GF-D8 (cell line): Measurements from ENCODE around the gene MYL6B.
A peak's percentile ranks its signal among the peaks of the same experiment; 100 is the strongest.
"Not testable (repeated sequence)": the region's sequence is repeated elsewhere in the genome, so short reads cannot be mapped to it uniquely, and the experiment has no call there.

ENCODE experiments used
- DNase-seq: peaks from one replicate; lab custom pipeline; 2025; lab: John Stamatoyannopoulos, UW

MYL6B gene

DNA sequence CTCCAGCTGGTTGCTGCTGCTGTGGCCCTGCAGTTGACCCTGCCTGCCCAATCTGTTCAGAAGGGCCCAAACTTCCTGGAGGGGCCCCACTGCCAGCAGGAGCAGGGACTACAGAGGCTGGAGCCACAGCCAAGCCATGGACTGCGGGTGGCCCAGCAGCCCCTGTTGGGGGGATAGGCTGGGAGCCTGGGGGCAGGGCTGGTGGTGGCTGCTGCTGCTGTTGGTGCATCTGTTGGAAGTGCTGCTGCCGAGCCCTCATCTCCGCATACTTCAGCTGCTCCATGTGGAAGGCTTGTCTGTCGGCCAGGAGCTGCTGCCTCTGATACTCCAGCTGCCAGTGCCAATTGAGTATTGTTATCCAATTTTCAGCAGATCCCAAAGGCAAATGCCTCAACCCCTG lies 13.0 kb downstream of the MYL6B start:
- no peak for DNase-seq

DNA sequence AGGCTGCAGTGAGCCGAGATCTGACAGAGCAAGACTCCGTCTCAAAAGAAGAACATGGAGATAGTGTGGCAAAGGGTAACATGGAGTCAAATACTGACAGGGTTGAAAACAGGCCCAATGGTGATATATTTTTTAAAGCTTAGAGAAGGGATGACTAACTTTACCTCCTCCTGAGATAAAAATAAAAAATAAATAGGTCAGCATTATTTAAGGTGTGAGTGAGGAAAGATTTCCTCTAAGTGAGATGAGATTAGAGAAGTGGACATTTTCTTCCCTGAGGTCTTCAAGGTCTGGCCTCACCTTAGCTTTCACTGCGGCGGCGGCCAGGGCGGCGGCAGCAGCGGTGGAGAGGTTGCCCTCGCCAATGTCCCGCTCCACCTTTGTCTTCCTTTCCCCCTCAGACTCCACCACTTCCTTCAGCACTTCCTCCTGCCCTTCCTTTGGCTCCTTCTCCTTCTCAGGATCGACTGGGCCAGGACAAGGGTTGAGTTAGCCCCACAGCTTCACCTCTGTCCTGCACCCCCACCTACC lies 16.9 kb downstream of the MYL6B start:
- no peak for DNase-seq

DNA sequence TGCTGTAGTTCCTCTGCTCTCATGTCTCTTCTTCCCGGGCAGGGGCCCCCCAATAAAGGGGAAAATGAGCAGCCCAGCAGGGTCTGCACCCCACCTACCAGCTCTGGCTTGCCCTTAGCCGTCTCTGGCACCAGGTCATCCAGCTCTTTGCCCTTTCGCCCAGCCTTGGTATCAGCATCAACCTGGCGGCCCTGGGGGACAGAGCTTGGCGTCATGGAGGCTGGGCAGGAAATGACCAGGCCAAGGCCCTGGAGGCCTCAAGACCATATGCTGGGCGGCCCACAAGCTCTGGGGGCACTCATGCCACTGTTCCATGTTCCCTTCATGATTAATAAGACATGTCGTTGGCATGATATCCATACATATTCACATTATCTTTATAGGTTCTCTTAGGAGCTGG lies 20.5 kb downstream of the MYL6B start:
- no peak for DNase-seq

DNA sequence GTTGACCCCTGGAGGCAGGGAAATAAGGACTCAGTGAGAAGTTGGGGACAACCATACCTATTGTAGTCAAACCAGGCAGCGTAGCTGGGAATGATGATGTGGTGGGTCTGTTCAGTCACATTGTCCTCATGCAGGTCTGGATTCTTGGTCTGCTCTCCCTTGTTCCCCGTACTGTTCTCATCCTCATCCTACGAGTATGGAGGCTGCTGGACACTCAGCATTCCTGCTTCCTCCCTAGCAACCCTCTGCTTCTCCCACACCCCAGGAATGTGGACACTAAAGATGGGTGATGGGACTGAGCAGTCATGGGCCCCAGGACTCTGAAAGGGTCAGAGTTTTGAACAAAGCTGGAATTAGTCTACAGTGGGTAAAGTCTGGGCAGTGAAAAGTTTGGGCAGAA lies 26.0 kb downstream of the MYL6B start:
- DNase-seq, result no peak

DNA sequence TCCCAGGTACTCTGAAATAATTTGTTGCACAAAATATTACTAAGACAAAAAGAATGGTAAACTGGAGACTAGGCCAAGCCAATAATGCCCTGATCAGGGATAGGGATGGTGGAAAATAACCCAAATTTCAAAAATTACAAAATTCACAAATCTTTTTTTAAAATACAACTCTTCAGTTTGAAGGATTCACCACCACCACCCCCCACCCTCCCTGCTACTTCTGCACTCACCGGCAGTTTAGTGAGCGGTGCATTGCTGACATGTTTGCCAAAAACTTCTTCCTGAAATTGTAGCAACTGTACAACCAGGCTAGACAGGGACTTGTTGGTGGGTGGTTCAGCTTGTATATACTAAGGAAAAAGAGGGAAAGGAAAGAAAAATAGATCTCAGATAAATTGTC lies 34.6 kb downstream of the MYL6B start:
- DNase-seq, result no peak

DNA sequence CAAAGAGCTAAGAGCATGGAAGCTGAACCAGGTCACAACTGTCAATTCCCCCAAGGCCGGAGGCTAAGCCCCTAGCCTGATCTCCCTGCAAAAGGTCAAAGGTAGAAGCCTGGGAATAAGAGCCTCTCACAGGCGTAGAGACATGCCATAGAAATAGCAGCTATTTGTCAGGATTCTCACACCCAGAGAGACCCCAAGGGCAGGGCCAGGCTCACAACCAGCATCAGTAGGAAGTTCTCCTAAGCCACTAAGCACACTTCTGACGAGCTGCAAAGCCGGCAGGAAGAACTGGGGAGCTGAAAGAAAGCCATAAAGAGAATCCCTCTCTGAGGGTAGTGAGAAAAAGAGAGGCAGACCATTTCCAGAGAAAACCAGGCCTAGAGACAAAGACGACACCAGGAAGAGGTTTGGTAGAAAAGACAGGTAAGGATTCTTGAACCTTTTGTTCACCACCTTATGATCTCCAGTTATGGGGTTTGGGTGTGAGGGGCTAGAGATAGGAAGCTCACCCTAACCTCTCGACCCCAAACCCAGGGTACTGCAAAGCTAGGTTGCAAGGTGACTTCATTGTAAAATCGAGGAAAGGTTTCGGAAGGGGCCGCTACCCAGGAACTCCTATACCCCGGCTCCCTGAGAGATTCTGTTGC lies 35.9 kb downstream of the MYL6B start:
- no peak for DNase-seq

DNA sequence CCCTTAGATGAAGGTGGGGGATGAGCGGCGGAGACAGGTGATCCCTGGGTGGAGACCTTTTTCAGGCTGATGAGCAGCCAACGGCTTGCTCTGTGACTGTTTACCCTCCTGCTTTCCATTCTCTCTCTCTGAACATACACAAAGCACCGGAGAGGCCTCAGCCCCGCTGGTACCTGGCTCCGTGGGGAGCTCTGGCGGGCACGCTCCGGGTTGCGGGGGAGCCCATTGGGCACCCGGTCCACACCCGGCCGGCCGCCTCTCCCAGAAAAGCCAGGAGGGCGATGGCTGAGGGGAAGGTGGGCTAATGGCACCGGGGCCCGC lies 36.4 kb downstream of the MYL6B start:
- DNase-seq, result no peak

DNA sequence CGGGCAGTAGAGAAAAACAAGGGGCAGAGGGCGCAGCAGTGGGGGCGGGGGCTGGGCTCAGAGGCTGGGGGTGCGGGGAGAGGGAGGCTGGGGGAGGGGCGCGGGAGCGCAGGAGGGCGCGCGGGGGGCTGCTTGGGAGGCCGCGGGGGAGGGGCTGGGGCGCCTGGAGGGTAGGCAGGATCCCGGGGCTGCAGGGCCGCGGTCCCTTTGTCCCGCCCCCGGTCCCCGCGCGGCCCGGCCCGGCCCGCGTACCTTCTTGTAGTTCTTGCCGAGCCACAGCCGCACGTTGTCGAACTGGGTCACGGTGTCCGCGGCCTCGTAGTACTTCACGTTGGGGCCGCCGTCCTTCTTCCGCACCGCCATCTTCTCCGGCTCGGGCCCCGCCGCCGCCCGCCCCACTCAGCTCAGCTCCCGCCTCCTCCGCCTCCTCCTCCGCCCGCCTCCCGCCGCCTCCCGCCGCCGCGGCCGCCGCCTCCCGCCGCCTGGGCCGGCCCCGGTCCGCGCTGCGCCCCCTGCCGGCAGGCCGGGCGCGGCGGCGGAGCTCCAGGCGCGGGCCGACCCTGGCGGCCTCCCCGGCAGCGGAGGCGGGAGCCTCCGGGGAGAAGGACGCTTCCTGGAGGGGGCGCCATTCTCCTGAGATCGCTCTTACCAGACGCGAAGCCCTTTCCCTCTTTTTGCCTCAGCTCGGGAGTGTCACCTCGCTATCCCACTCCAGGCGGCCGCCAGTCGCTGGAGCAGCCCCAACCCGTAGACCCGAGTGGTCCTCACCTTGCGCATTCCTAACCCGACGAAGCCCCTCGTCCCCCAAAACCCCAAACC lies 36.9 kb downstream of the MYL6B start, which contains the start of gene SMARCC2:
Gene SMARCC2, minus strand, starts transcription at position 385 of the 819 bp plus-strand sequence. Its CDS starts 22 bp downstream, at position 363.
- DNase-seq, result peak; percentile 73

DNA sequence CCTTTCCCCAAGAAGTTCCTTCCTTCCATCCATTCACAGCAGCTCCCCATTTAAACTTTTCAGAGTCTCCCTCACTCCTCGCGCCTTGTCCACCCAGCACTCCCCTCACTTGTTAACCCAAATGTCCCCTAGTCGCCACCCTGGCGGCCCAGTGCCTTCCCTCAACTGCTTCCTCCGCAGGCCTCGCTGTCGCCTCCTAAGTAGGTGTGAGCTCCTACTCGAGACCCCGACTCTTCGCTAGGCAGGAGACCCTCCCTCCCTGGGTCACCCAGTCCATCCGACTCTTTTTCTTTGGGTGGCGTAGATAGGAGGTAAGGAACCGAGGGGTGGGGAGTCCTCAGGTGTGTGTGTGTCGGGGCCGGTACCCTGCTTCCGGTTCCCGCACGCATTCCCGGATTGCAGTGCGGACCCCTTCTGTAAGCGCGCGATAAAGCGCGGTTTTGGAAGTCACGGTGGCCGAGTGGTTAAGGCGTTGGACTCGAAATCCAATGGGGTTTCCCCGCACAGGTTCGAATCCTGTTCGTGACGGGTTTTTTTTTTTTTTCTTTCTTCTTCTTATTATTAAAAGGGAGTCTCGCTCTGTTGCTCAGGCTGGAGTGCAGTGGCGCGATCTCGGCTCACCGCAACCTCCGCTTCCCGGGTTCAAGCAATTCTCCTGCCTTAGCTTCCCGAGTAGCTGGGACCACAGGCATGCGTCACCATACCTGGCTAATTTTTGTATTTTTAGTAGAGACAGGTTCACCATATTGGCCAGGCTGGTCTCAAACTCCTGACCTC lies 37.7 kb downstream of the MYL6B start:
- peak; percentile 62 for DNase-seq

DNA sequence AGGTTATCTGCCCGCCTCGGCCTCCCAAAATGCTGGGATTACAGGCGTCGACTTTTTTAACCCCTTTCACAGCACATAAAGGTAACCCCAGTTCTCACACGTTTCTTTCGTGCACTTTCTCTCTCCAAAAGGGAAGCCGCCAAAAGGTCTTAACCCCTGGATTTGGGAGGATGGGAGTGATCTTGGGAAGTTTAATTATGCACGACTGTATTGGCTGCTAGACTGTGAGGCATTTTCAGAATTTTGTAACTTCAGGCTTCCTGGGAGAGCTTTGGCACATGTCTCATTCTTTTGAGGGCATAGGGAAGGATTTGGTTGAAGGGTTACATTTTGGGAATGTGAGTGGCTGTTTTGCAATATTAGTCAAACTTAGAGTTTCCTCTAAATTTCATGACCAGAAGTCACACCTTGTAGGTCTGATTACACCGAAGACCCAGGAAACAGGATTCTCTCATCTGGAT lies 38.3 kb downstream of the MYL6B start:
- no peak for DNase-seq

DNA sequence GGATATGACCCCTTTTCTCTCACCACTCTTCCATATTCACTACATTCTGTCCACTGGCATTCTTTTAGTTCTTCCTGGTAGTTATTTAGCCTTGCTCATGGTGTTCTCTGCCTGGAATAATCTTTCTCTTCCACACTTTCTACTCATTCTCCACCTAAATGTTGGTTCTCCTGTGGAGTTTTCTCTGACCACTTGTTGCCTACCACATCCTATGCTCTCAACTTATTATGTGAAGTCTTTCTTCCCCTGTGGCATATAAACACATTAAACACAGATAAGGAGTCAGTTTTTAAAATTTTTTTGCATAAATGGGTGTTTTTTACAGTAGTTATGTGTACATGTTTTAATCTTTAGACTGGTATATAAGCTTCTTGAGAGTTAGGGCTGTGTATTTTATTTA lies 40.2 kb downstream of the MYL6B start:
- no peak for DNase-seq

DNA sequence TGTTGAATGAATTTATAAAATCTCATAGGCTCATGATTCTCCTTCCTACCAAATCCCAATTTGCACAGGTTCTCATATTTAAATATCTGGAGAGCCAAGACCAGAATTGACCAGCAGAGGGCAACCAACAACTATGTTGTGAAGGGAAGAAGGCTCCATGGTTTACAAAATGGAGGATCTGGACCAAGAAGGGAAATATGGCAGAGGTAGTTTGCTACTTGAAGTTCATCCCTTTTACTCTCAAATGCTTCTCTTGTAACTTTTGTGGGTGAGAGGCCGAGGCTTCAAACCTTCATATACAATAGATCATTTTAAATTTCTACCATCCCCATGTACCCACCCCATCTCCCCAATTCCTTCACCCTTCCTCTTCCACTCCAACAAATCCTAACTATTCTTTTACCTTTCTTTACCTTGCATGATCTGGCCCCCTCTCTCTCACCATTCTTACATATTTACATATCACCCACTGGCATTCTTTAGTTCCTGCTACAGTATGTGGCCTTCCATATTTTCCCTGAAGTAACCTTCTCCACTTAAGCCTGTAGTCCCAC lies 40.7 kb downstream of the MYL6B start:
- peak; percentile 52 for DNase-seq

DNA sequence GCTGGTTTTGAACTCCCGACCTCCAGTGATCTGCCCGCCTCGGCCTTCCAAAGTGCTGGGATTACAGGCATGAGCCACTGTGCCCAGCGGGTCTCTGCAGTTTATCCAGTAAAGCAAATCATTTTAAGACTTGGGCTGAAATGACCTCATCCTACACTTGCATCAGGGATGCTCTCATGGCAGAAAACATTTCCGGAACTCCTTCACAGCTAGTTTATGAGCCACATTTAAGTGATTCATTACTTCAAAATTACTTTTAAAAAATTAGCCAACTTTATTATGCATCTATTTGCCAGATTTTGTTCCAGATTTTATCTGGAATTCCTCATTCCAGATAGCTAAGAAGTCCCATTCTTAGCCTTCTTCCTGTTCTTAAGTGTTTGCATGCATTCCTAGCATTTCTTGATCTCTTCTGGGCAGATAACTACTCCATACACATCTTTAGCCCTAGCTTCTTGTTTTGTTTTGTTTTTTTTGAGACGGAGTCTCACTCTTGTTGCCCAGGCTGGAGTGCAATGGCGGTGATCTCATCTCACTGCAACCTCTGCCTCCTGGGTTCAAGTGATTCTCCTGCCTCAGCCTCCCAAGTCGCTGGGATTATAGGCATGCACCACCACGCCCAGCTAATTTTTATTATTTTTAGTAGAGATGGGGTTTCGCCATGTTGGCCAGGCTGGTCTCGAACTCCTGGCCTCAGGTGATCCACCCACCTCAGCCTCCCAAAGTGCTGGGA lies 44.6 kb downstream of the MYL6B start:
- DNase-seq, result not testable (repeated sequence)

DNA sequence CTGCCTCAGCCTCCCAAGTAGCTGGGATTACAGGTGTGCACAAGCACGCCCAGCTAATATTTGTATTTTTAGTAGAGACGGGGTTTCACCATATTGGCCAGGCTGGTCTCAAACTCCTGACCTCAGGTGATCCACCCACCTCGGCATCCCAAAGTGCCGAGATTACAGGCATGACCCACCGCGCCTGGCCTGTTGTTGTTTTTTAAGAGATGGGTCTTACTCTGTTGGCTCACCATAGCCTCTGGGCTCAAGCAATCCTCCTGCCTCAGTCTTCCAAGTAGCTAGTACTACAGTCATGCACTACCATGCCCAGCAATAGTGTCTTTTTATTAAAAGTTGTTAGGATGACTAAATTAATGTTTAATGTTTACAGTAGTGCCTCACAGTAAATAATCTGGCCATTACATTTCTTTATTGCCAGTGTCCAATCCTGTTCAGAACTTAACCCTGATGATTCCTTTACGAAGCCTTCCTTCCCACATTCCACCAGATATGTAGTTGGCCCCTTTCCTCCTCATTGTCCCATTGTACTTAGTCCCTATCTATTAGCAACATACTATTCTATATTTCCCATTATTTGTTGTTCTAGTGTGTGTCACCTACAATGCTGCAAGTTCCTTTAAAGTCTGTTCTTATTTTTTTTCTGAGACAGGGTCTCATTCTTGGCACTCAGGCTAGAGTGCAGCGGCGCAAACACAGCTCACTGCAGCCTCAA lies 45.7 kb downstream of the MYL6B start:
- no peak for DNase-seq

DNA sequence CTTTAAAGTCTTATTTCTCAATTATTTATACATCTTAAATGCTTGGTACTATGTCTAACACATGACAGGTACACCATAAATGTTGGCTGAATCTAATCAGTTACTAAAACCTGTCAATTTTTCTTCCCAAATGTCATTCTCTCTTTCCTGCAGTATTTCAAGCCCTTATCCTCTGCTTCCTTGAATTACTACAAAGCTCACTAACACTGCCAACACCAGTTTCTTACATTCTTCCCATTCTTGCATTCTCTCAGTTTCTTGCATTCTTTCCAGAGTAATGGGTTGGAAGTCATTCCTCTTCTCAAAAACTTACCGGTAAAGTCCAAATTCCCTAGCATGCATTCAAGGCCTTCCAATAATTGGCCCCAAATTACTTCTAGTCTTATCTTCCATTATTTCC lies 46.4 kb downstream of the MYL6B start:
- DNase-seq, result no peak

DNA sequence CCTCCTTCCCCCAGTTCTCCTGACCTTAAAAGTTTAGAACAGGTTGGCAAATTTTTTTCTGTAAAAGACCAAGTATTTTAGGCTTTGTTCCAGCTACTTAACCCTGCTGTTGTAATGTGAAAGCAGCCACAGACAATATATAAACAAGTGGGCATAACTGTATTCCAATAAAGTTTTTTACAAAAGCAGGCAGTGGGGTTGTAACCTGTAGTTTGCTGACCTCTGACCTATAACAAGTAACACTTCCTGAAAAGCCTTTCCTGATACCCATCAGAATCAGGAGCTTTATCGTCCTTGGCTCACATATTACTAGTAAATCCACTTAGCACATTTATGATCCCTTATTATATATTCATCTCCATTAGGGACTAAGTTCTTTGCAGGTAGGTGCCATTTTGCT lies 50.0 kb downstream of the MYL6B start:
- DNase-seq, result no peak

DNA sequence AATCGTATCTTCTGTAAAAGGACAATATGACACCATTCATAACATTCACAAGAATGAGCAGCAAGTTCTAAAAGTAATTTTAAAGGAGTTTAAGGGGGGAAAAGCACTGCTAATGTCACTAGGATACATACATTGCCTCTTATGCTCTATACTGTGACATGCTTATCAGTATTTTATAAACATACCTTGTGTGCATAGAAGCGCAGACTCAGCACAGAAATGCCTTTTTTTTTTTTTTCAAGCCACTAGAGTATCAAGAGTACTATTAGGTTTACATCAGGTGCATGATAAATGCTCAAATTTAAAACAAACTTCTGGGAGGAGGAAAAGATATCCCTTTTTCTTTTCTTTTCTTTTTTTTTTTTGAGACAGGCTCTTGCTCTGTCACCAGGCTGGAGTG lies 50.5 kb downstream of the MYL6B start:
- no peak for DNase-seq

DNA sequence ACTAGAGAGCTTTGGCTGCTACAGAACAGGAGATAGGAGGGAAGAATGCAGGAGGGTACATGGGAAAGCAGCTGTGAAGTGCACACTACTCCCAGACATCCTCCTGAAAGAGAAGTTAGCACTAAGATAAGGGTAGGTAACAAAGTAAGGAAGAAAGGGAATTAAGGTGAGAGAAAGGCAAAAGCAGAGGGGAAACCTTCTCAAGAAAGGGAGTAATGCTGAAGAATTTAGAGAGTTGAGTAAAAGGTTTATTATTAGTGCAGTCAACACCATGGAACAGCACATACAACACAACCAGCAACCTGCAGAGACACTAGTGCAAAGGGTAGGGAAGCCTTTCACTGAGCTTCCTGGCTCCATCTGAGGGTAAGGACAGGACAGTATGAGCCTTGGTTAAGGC lies 51.9 kb downstream of the MYL6B start:
- DNase-seq, result no peak

DNA sequence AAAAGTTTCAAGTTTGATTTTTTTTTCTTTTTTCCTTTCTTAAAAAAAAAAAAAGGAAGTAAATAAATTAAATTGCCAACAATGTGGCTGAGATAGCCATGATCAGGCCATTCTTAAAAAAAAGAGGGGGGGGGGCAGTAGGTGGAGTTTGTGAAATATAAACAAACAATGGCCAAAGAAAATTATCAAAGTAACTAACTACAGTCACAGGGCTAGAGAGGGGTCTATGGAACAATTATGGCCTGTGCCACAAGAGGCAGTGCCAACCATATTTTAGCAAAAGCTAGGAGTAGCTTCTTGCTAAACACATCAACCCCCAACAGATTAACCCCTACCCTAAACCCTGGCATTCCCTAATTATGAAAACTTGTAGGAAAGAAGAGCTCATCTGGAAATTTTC lies 53.1 kb downstream of the MYL6B start:
- DNase-seq, result no peak

DNA sequence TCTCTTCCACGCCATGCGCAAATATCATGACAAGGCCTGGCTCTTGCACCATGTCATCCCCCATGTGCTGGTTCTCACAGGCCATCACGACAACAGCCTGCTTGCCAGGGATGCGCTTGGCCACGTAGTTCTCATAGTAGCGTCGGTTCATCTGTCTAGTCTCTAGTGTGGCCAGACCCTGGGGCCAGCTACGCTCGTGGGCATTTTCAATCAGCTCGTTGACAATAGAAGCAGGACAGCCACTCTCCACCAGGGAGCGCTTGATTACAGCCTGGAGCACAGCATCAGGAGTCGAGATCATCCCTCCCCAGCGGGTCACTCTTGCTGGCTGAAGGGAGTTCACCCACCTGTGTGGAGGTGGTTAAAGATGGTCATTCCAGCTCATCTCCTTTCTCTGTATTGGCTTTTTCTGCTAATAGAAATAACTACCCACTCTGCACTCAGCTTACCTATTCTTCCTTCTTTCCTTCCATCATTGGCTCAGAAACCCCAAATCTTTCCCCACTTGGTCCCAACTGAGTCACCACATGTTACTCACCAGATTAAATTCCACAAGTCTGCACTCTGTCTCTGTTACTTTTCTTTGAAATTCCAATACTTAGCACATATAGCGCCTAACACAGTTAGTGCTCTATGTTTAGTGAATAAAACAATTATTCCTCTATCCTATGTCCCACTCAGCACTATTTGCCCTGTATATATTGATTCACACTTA lies 54.2 kb downstream of the MYL6B start:
- no peak for DNase-seq
